Stimulated activated naive B cell treated with anti-CD40 and anti-IgM and Interleukin-4, amounts not matched to agents 10 μg/mL and 1 μg/mL and 100 μg/mL, for 72 hours (primary cell): Measurements from ENCODE around the gene ANKFY1.
"Not testable (repeated sequence)": the region's sequence is repeated elsewhere in the genome, so short reads cannot be mapped to it uniquely, and the experiment has no call there.

Experiments used
- ATAC-seq, 2 donors: fragments of 150-1000 bp; cut with Tn5 transposase; replicated peaks; 2 replicates each; pipeline ENCODE4 v1.10.0; 2021; ENCODE audit warnings: moderate library complexity in 1 of 2
- DNase-seq: peaks from one replicate; pipeline ENCODE4 v3.0.0; 2021
- H3K27ac Mint-ChIP-seq: one replicate; pipeline ENCODE4 v1.8.0; 2022; ENCODE audit warnings: mild to moderate bottlenecking, mixed read lengths
- H3K27me3 Mint-ChIP-seq, 2 donors: one replicate each; pipeline ENCODE4 v1.8.0; 2022; ENCODE audit warnings: mixed read lengths in 2 of 2
- H3K36me3 Mint-ChIP-seq, 2 donors: one replicate each; pipeline ENCODE4 v1.8.0; 2022; ENCODE audit warnings: mixed read lengths in 2 of 2, mild to moderate bottlenecking in 1 of 2
- H3K4me1 Mint-ChIP-seq, 2 donors: one replicate each; pipeline ENCODE4 v1.8.0; 2022; ENCODE audit warnings: mixed read lengths in 2 of 2, mild to moderate bottlenecking in 1 of 2
- H3K4me3 Mint-ChIP-seq, 2 donors: one replicate each; pipeline ENCODE4 v1.8.0; 2022; ENCODE audit warnings: mild to moderate bottlenecking in 2 of 2, mixed read lengths in 2 of 2, moderate library complexity in 1 of 2
- H3K9me3 Mint-ChIP-seq, 2 donors: one replicate each; pipeline ENCODE4 v1.8.0; 2022; ENCODE audit warnings: mixed read lengths in 2 of 2, mild to moderate bottlenecking in 1 of 2

Gene ANKFY1

GRCh38 chr17:4272972-4273368 lies 9.2 kb upstream of the ANKFY1 start:
- peak overlapping the region; percentile 49 for H3K27ac Mint-ChIP-seq

GRCh38 chr17:4272213-4272971 lies 8.6 kb upstream of the ANKFY1 start:
- Mint-ChIP-seq H3K27me3 (no peaks in the 10 kb centered on the region), H3K4me3 (no peak overlapping the region), H3K27ac (peak overlapping the region; percentile 32), H3K4me1 (peaks cover 0 to 5% of the 10 kb centered on the region in 2 donors), H3K9me3 (no peaks in the 10 kb centered on the region), H3K36me3 (peaks cover 15 to 36% of the 10 kb centered on the region in 2 donors)
- DNase-seq = no peak
- no peak for ATAC-seq

More at GRCh38 chr17:4272972-4273368, 9.2 kb upstream of the ANKFY1 start:
- DNase-seq = no peak
- H3K4me3 Mint-ChIP-seq = no peak overlapping the region
- peaks cover 0 to 5% of the 10 kb centered on the region in 2 donors for H3K4me1 Mint-ChIP-seq
- no peaks in the 10 kb centered on the region for H3K9me3 Mint-ChIP-seq
- no peak for ATAC-seq
- H3K36me3 Mint-ChIP-seq = peaks cover 15 to 35% of the 10 kb centered on the region in 2 donors
- H3K27me3 Mint-ChIP-seq = no peaks in the 10 kb centered on the region

- Mint-ChIP-seq H3K27me3 (no peaks in the 10 kb centered on the region), H3K4me3 (no peak overlapping the region), H3K27ac (peak overlapping the region; percentile 2), H3K36me3 (peaks cover 16 to 33% of the 10 kb centered on the region in 2 donors), H3K4me1 (peaks cover 0 to 5% of the 10 kb centered on the region in 2 donors), H3K9me3 (no peaks in the 10 kb centered on the region)
- ATAC-seq = no peak
- DNase-seq = no peak
These were observed 7.0 kb upstream of the ANKFY1 start for GRCh38 chr17:4270736-4271135.

- DNase-seq = no peak
- Mint-ChIP-seq H3K9me3 (no peaks in the 10 kb centered on the region), H3K36me3 (peaks cover 20 to 37% of the 10 kb centered on the region in 2 donors), H3K27me3 (no peaks in the 10 kb centered on the region), H3K27ac (no peak overlapping the region), H3K4me3 (no peak overlapping the region), H3K4me1 (peaks cover 5 to 7% of the 10 kb centered on the region in 2 donors)
- no peak for ATAC-seq
These were observed 6.1 kb upstream of the ANKFY1 start for GRCh38 chr17:4269915-4270314.

- Mint-ChIP-seq H3K4me3 (no peak overlapping the region), H3K36me3 (peaks cover 18 to 44% of the 10 kb centered on the region in 2 donors), H3K27ac (no peak overlapping the region), H3K27me3 (no peaks in the 10 kb centered on the region), H3K9me3 (no peaks in the 10 kb centered on the region), H3K4me1 (peaks cover 22 to 24% of the 10 kb centered on the region in 2 donors)
- DNase-seq (no peak), ATAC-seq (no peak)
These were observed 3.6 kb upstream of the ANKFY1 start for GRCh38 chr17:4267402-4267801.

DNA sequence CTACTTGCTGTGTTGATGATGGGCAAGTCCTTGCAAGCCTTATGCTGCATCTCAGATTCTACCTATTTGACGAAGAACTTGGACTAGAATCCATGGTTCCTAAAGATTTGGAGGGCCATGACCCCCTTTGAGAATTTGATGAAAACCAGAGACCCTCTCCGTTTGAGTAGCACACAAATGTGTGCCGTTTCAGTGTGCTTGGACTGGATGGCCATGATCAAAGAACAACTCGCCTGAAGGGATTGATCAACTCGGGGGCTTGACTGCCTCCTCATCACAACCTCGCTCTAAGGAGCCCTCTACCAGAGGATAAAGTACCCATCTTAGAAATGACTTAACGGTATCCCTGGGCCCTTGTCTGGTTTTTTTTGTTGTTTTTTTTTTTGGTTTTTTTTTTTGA lies 2.8 kb upstream of the ANKFY1 start:
- Mint-ChIP-seq H3K36me3 (peaks cover 19 to 45% of the 10 kb centered on the region in 2 donors), H3K27ac (no peak overlapping the region), H3K27me3 (no peaks in the 10 kb centered on the region), H3K9me3 (no peaks in the 10 kb centered on the region), H3K4me1 (peaks cover 30 to 33% of the 10 kb centered on the region in 2 donors), H3K4me3 (no peak overlapping the region)
- DNase-seq (no peak), ATAC-seq (no peak)

- H3K4me3 Mint-ChIP-seq = peak overlapping the region; percentile 85 to 94
- H3K4me1 Mint-ChIP-seq = peaks cover 33 to 50% of the 10 kb centered on the region in 2 donors
- peaks cover 4 to 5% of the 10 kb centered on the region in 2 donors for H3K9me3 Mint-ChIP-seq
- H3K36me3 Mint-ChIP-seq = peaks cover 26 to 48% of the 10 kb centered on the region in 2 donors
- H3K27ac Mint-ChIP-seq = peak overlapping the region; percentile 89
- DNase-seq = no peak
- H3K27me3 Mint-ChIP-seq = no peaks in the 10 kb centered on the region
- ATAC-seq = no peak
These were observed 1.1 kb downstream of the ANKFY1 start for GRCh38 chr17:4262703-4263102.

DNA sequence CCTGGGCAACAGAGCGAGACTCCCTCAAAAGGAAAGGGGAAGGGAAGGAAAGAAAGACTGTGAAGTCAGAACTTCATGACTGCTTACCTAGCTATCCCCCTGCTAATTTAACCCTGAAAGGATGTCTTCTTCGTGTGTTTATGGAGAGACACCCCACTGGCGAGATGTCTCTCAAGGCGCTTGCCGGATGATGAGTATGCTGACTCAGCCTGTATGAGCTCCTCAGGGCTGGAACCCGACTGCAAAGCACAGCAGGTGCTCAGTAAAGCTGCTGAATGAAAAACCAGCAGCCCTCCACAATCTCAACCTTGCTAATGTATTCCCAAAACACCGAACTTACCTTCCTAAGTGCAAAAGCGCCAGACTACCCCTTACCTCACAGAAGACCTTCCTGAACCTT lies 2.3 kb downstream of the ANKFY1 start:
- ATAC-seq (no peak), DNase-seq (no peak)
- H3K9me3 Mint-ChIP-seq = peaks cover 4 to 5% of the 10 kb centered on the region in 2 donors
- H3K27me3 Mint-ChIP-seq = no peaks in the 10 kb centered on the region
- H3K4me1 Mint-ChIP-seq = peaks cover 40 to 62% of the 10 kb centered on the region in 2 donors
- H3K36me3 Mint-ChIP-seq = peaks cover 28 to 53% of the 10 kb centered on the region in 2 donors
- no peak overlapping the region for H3K27ac Mint-ChIP-seq
- H3K4me3 Mint-ChIP-seq = no peak overlapping the region

DNA sequence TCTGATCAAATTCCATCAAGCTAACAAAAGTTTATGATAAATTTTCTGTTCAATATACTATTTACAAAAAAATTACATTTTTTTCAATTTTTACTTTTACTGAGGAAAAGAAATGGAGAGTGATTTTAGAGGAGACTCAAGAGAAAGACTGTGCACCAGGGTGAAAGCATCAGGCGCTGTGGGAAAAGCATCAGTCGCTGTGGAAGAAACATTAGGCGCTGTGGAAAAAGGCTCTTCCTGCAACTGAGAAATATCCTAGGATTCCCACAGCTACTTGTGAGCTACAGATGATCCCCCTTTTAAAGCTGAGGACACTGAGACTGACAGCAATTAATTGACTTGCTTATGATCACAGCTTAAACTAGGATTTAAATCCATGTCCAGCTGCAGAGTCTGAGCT lies 4.9 kb downstream of the ANKFY1 start:
- Mint-ChIP-seq H3K9me3 (peaks cover 5% of the 10 kb centered on the region in 2 donors), H3K36me3 (peaks cover 29 to 54% of the 10 kb centered on the region in 2 donors), H3K27me3 (no peaks in the 10 kb centered on the region), H3K4me1 (peaks cover 30 to 53% of the 10 kb centered on the region in 2 donors), H3K27ac (no peak overlapping the region), H3K4me3 (no peak overlapping the region)
- DNase-seq (no peak), ATAC-seq (no peak)

DNA sequence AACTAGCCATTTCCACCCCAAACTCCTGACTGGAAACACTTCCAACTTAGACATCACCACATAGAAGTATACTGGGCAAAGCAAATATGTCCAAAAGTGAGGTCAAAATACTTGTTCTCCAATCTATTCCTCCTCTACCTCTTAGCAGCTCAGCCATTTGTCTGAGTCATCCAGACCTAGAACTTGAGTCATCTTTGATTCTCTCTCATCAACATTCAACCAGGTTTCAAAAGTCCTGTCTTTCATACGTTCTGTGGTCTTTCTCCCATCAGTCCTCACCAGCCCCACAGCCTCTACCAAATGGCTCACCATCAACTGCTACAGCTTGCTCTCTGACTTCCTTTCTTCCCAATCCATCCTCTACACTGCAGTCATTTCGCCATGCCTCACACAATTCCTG lies 6.8 kb downstream of the ANKFY1 start:
- Mint-ChIP-seq H3K4me3 (no peak overlapping the region), H3K9me3 (peaks cover 5% of the 10 kb centered on the region in 2 donors), H3K27ac (no peak overlapping the region), H3K27me3 (no peaks in the 10 kb centered on the region), H3K4me1 (peaks cover 29 to 48% of the 10 kb centered on the region in 2 donors), H3K36me3 (peaks cover 36 to 58% of the 10 kb centered on the region in 2 donors)
- DNase-seq = no peak
- no peak for ATAC-seq

GRCh38 chr17:4255271-4255670 lies 8.5 kb downstream of the ANKFY1 start:
- not testable (repeated sequence) for H3K27me3 Mint-ChIP-seq, H3K27ac Mint-ChIP-seq, DNase-seq, H3K9me3 Mint-ChIP-seq, H3K4me3 Mint-ChIP-seq, ATAC-seq
- Mint-ChIP-seq H3K4me1 (peaks cover 24 to 40% of the 10 kb centered on the region in 2 donors), H3K36me3 (peaks cover 31 to 52% of the 10 kb centered on the region in 2 donors)

GRCh38 chr17:4250887-4251286 lies 12.9 kb downstream of the ANKFY1 start:
- Mint-ChIP-seq H3K27me3 (no peaks in the 10 kb centered on the region), H3K36me3 (peaks cover 16 to 38% of the 10 kb centered on the region in 2 donors), H3K9me3 (peaks cover 0 to 1% of the 10 kb centered on the region in 2 donors), H3K4me3 (no peak overlapping the region), H3K4me1 (peaks cover 29 to 40% of the 10 kb centered on the region in 2 donors), H3K27ac (no peak overlapping the region)
- no peak for ATAC-seq
- DNase-seq = no peak

DNA sequence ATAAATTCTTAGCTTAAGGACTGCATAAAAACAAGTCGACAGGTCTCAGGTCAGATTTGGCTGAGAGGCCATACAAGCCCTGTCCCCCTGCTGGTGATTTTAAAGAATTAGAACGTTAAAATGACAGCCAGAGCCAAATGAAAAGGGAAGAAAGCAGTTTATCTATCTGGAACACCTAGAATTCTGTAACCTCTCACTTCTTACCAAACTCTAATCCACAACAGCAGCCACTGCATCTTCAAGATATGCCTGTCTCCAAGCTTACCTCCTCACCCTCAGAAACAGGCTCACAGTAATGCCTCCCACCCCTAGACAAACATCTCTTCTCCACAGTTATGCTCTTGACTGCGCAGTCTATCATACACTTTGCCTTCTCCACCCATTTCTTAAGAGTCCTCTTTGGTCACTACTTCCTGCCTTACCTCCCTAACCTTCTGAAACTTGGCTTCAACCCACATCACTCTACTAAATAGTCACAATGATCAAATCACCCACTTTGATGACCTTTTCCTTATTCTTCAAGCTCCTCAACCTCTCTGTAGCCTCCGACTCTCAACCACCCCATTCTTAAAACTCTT lies 14.2 kb downstream of the ANKFY1 start:
- Mint-ChIP-seq H3K27me3 (no peaks in the 10 kb centered on the region), H3K4me3 (no peak overlapping the region), H3K4me1 (peaks cover 32 to 48% of the 10 kb centered on the region in 2 donors), H3K27ac (no peak overlapping the region), H3K36me3 (peaks cover 13 to 43% of the 10 kb centered on the region in 2 donors), H3K9me3 (no peaks in the 10 kb centered on the region)
- DNase-seq (no peak), ATAC-seq (no peak)

DNA sequence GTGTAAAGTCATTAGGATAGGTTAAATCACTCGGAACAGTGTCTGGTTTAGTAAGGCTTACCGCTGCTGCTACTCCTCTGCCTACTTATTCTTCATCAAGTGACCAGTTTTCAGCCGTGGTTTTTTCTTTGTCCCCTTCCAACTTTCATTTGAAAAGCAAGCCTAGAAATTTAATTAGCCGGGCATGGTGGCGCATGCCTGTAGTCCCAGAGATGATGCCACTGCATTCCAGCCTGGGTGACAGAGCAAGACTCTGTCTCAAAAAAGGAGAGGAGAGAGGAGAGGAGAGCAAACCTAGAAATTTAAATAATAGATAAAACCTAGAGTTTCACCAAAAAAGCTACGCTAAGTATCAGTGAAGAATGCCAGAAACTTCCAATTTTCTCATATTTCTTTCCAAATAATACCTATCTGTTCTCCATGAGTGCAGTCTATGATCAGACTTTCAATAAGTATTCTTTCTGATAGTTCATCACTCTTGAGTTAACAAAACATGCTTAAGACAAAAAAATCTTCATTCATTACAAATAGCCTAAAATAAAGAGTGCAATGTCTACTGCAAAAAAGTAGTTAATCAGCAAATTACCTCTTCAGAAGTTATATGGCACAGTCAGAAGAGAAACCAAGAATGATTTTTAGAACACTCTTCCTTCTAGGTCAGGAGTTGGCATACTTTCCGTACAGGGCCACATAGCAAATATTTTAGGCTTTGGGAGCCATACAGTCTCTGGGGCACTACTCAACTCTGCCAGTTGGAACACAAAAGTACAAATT lies 15.1 kb downstream of the ANKFY1 start:
- ATAC-seq (no peak), DNase-seq (no peak)
- Mint-ChIP-seq H3K4me1 (peaks cover 32 to 44% of the 10 kb centered on the region in 2 donors), H3K27me3 (no peaks in the 10 kb centered on the region), H3K9me3 (no peaks in the 10 kb centered on the region), H3K27ac (no peak overlapping the region), H3K4me3 (no peak overlapping the region), H3K36me3 (peaks cover 9 to 40% of the 10 kb centered on the region in 2 donors)
